WTC11 (cell line): ENCODE measurements around the gene IMPDH1. TPM values are rescaled to one million over a fixed set of nuclear protein-coding genes. Genes with fewer than 3 reads are reported as not detected.

Experiments
- ATAC-seq: fragments of 200-7000 bp; cut with Tn5 transposase; 2 replicates; pipeline ENCODE4 v1.10.0; 2021; ENCODE audit warnings: mild to moderate bottlenecking, moderate library complexity
- CTCF ChIA-PET: fragments of 300-600 bp; sonication (Branson Sonifier 250); formaldehyde crosslinking; loops from one replicate; lab custom pipeline; 2021; ENCODE audit warnings: antibody characterized with exemption; lab: Charles Lee
- POLR2A ChIA-PET: fragments of 350-600 bp; sonication (Branson Sonifier 250); formaldehyde crosslinking; loops from one replicate; lab custom pipeline; 2021; ENCODE audit warnings: antibody characterized with exemption; lab: Charles Lee
- DNase-seq: peaks from one replicate; pipeline ENCODE4 v3.0.0; 2021; ENCODE audit warnings: low spot score
- H3K27ac Mint-ChIP-seq: 2 replicates; pipeline ENCODE4 v1.8.0; 2021; ENCODE audit warnings: mixed read lengths
- H3K27me3 Mint-ChIP-seq: 2 replicates; pipeline ENCODE4 v1.8.0; 2021; ENCODE audit warnings: low read depth, mild to moderate bottlenecking, moderate library complexity, mixed read lengths
- H3K36me3 Mint-ChIP-seq: 2 replicates; pipeline ENCODE4 v1.8.0; 2021; ENCODE audit warnings: mixed read lengths
- H3K4me1 Mint-ChIP-seq: 2 replicates; pipeline ENCODE4 v1.8.0; 2022; ENCODE audit warnings: mixed read lengths
- H3K4me3 Mint-ChIP-seq: 2 replicates; pipeline ENCODE4 v1.8.0; 2021; ENCODE audit warnings: mild to moderate bottlenecking, moderate library complexity, mixed read lengths
- H3K9me3 Mint-ChIP-seq: 2 replicates; pipeline ENCODE4 v1.8.0; 2021; ENCODE audit warnings: mixed read lengths
- ATF6 ChIP-seq: sonication (generic); formaldehyde crosslinking; IDR thresholded peaks from 2 replicates; pipeline ENCODE4 v1.8.1; 2023; ENCODE audit warnings: mild to moderate bottlenecking, missing genetic modification reagents
- E2F1 ChIP-seq: sonication (generic); formaldehyde crosslinking; IDR thresholded peaks from 2 replicates; pipeline ENCODE4 v1.8.0; 2022; ENCODE audit warnings: mild to moderate bottlenecking, missing genetic modification reagents
- E2F4 ChIP-seq: sonication (generic); formaldehyde crosslinking; IDR thresholded peaks from 2 replicates; pipeline ENCODE4 v1.8.1; 2022; ENCODE audit warnings: low read depth, mild to moderate bottlenecking, moderate library complexity, missing genetic modification reagents, borderline replicate concordance
- ELF4 ChIP-seq: sonication (generic); formaldehyde crosslinking; IDR thresholded peaks from 2 replicates; pipeline ENCODE4 v1.8.1; 2022; ENCODE audit warnings: low read depth, mild to moderate bottlenecking, moderate library complexity, missing genetic modification reagents
- FOXJ3 ChIP-seq: sonication (generic); formaldehyde crosslinking; IDR thresholded peaks from 2 replicates; pipeline ENCODE4 v1.9.0; 2021; ENCODE audit warnings: missing genetic modification reagents, mild to moderate bottlenecking, borderline replicate concordance
- HMGA2 ChIP-seq: fragments of 250-450 bp; sonication (Bioruptor Pico); IDR thresholded peaks from 2 replicates; pipeline ENCODE4 v1.4.0; 2021; ENCODE audit warnings: mild to moderate bottlenecking, moderate library complexity
- HMGXB4 ChIP-seq: sonication (generic); formaldehyde crosslinking; IDR thresholded peaks from 2 replicates; pipeline ENCODE4 v1.8.1; 2023; ENCODE audit warnings: mild to moderate bottlenecking, moderate library complexity, missing genetic modification reagents
- IRF1 ChIP-seq: sonication (generic); formaldehyde crosslinking; IDR thresholded peaks from 2 replicates; pipeline ENCODE4 v1.8.0; 2023; ENCODE audit warnings: missing genetic modification reagents
- MLX ChIP-seq: sonication (generic); formaldehyde crosslinking; IDR thresholded peaks from 2 replicates; pipeline ENCODE4 v1.8.1; 2023; ENCODE audit warnings: mild to moderate bottlenecking, missing genetic modification reagents, moderate library complexity
- MXD4 ChIP-seq: fragments of 250-450 bp; sonication (Bioruptor Pico); IDR thresholded peaks from 2 replicates; pipeline ENCODE4 v1.8.0; 2021; ENCODE audit warnings: mild to moderate bottlenecking, moderate library complexity, borderline replicate concordance
- PRRX2 ChIP-seq: fragments of 250-450 bp; sonication (Bioruptor Pico); IDR thresholded peaks from 2 replicates; pipeline ENCODE4 v1.8.0; 2021; ENCODE audit warnings: mild to moderate bottlenecking
- SMAD4 ChIP-seq: sonication (generic); formaldehyde crosslinking; IDR thresholded peaks from 2 replicates; pipeline ENCODE4 v1.8.0; 2022; ENCODE audit warnings: mild to moderate bottlenecking, missing genetic modification reagents
- ZBTB21 ChIP-seq: sonication (generic); formaldehyde crosslinking; IDR thresholded peaks from 2 replicates; pipeline ENCODE4 v1.8.1; 2023; ENCODE audit warnings: mild to moderate bottlenecking, missing genetic modification reagents, borderline replicate concordance
- ZNF121 ChIP-seq: sonication (generic); formaldehyde crosslinking; IDR thresholded peaks from 2 replicates; pipeline ENCODE4 v1.8.0; 2023; ENCODE audit warnings: missing genetic modification reagents
- ZNF232 ChIP-seq: sonication (generic); formaldehyde crosslinking; IDR thresholded peaks from 2 replicates; pipeline ENCODE4 v1.8.0; 2022; ENCODE audit warnings: mild to moderate bottlenecking, missing genetic modification reagents
- ZNF396 ChIP-seq: fragments of 250-450 bp; sonication (Bioruptor Pico); IDR thresholded peaks from 2 replicates; pipeline ENCODE4 v1.8.0; 2021; ENCODE audit warnings: mild to moderate bottlenecking, moderate library complexity, borderline replicate concordance
- ZNF425 ChIP-seq: fragments of 250-450 bp; sonication (Bioruptor Pico); conservative IDR thresholded peaks from 2 replicates; pipeline ENCODE4 v1.9.0; 2021; ENCODE audit warnings: mild to moderate bottlenecking
- total RNA-seq: library from RNA; stranded (reverse); gene quantifications from 3 replicates; pipeline ENCODE4 v1.2.3, GENCODE V29; 2021

Gene IMPDH1
- total RNA-seq, 1 experiment from 2014 or later, result 54.2 TPM

GRCh38 chr7:128360359-128360678, 49.5 kb downstream of the IMPDH1 start:
- DNase-seq, result no peak
- H3K4me3 Mint-ChIP-seq, result peak overlapping the region; percentile 74
- POLR2A ChIA-PET, result interaction anchor here (0.5 to 0.6 kb wide), 2 partner anchors 48 to 130 kb away, joined by 3 read pairs; no protein-coding TSS in a partner anchor
- TF ChIP-seq ZNF425 (CRISPR knock-in tag) (no peak), ZNF121 (peak; percentile 23; the same call in 1 of the 2 replicates)
- TF ChIP-seq, all 79 proteins: peak for 1
- Mint-ChIP-seq H3K36me3 (no peaks in the 10 kb centered on the region), H3K27me3 (peaks cover 90% of the 10 kb centered on the region), H3K9me3 (no peaks in the 10 kb centered on the region), H3K4me1 (peaks cover 23% of the 10 kb centered on the region), H3K27ac (no peak overlapping the region)
- no peak for ATAC-seq
- CTCF ChIA-PET, result interaction anchor here (0.6 to 9.2 kb wide), 11 partner anchors 9 to 509 kb away, joined by 3 to 107 read pairs (median 4); partner anchors contain the start of gene RBM28

GRCh38 chr7:128359939-128360338, 49.8 kb downstream of the IMPDH1 start:
- ATAC-seq, result no peak
- H3K36me3 Mint-ChIP-seq, result no peaks in the 10 kb centered on the region
- ChIA-PET CTCF (interaction anchor here (0.6 to 9.2 kb wide), 9 partner anchors 9 to 67 kb away, joined by 3 to 107 read pairs (median 4); partner anchors contain the start of gene RBM28), POLR2A (interaction anchor here (0.5 to 0.6 kb wide), 2 partner anchors 48 to 129 kb away, joined by 3 read pairs; no protein-coding TSS in a partner anchor)
- H3K4me1 Mint-ChIP-seq, result peaks cover 23% of the 10 kb centered on the region
- H3K4me3 Mint-ChIP-seq, result no peak overlapping the region
- no peaks in the 10 kb centered on the region for H3K9me3 Mint-ChIP-seq
- no peak overlapping the region for H3K27ac Mint-ChIP-seq
- peaks cover 90% of the 10 kb centered on the region for H3K27me3 Mint-ChIP-seq
- TF ChIP-seq HMGA2, result no peak
- TF ChIP-seq SMAD4 (CRISPR knock-in tag), result no peak
- TF ChIP-seq ZBTB21 (CRISPR knock-in tag), result no peak
- TF ChIP-seq HMGXB4 (CRISPR knock-in tag), result no peak
- TF ChIP-seq E2F4, result no peak
- TF ChIP-seq MLX (CRISPR knock-in tag), result no peak
- no peak for TF ChIP-seq ZNF396 (CRISPR knock-in tag)
- no peak for DNase-seq

GRCh38 chr7:128359336-128359735, 50.4 kb downstream of the IMPDH1 start:
- peaks cover 23% of the 10 kb centered on the region for H3K4me1 Mint-ChIP-seq
- no peak for DNase-seq
- ChIA-PET POLR2A (no interaction called here), CTCF (interaction anchor here (1.0 to 9.2 kb wide), 5 partner anchors 12 to 68 kb away, joined by 3 to 107 read pairs (median 13); partner anchors contain the start of gene RBM28)
- peaks cover 90% of the 10 kb centered on the region for H3K27me3 Mint-ChIP-seq
- peak overlapping the region; percentile 36; the same call in 1 of the 2 replicates for H3K4me3 Mint-ChIP-seq
- no peak overlapping the region for H3K27ac Mint-ChIP-seq
- H3K9me3 Mint-ChIP-seq, result no peaks in the 10 kb centered on the region
- no peaks in the 10 kb centered on the region for H3K36me3 Mint-ChIP-seq
- ATAC-seq, result no peak
- TF ChIP-seq MXD4 (CRISPR knock-in tag), result no peak
- TF ChIP-seq ATF6, result no peak
- TF ChIP-seq ZNF232 (CRISPR knock-in tag), result no peak
- no peak for TF ChIP-seq PRRX2 (CRISPR knock-in tag)
- TF ChIP-seq E2F1, result no peak
- no peak for TF ChIP-seq IRF1 (CRISPR knock-in tag)
- no peak for TF ChIP-seq ELF4 (CRISPR knock-in tag)
- no peak for TF ChIP-seq FOXJ3
